SU-DHL-6 (cell line): ENCODE results near the gene AKT3.

ENCODE experiments used
- CTCF ChIP-seq: fragments of 200-600 bp; sonication (generic); IDR thresholded peaks from one replicate; pipeline ENCODE4 v1.5.1; 2017; ENCODE audit warnings: antibody characterized with exemption, mild to moderate bottlenecking, low read length, moderate library complexity; ENCODE audit not compliant: insufficient read depth, poor library complexity, severe bottlenecking
- EZH2phosphoT487 ChIP-seq: fragments of 200-600 bp; sonication (generic), shearing (Covaris generic); conservative IDR thresholded peaks from 2 replicates; pipeline ENCODE4 v1.6.1; 2018; ENCODE audit warnings: mild to moderate bottlenecking, antibody characterized with exemption, low read length, moderate library complexity, mixed read lengths

- TF ChIP-seq CTCF, result no peak
- TF ChIP-seq EZH2phosphoT487, result no peak
Observed at GRCh38 chr1:243493156-243494129, 356.6 kb downstream of the AKT3 start.
